LNCaP clone FGC (cell line): ENCODE data around the gene CACNA1C.

Experiments
- DNase-seq: peaks from one replicate; pipeline ENCODE4 v3.0.0-alpha.2; 2011; ENCODE audit warnings: low read depth
- H3K4me3 ChIP-seq: 2 replicates; pipeline ENCODE4 v1.5.1; 2011; ENCODE audit warnings: mild to moderate bottlenecking, low read depth, low read length, control low read depth
- CTCF ChIP-seq: IDR thresholded peaks from 2 replicates; pipeline ENCODE4 v1.5.1; 2012; ENCODE audit warnings: mild to moderate bottlenecking; ENCODE audit not compliant: control insufficient read depth, insufficient read depth; ENCODE audit errors: extremely low read depth

CACNA1C gene

GRCh38 chr12:2406903-2407302 is 354.1 kb downstream of the CACNA1C start:
- no peak for TF ChIP-seq CTCF
- DNase-seq: no peak
- H3K4me3 ChIP-seq: no peak overlapping the region

- H3K4me3 ChIP-seq: no peak overlapping the region
- DNase-seq: no peak
- TF ChIP-seq CTCF: no peak
Observed at GRCh38 chr12:2408262-2408661, 355.5 kb downstream of the CACNA1C start.

GRCh38 chr12:2409656-2410265 is 357.0 kb downstream of the CACNA1C start:
- no peak overlapping the region for H3K4me3 ChIP-seq
- DNase-seq: no peak
- TF ChIP-seq CTCF: no peak

- no peak for TF ChIP-seq CTCF
Observed at GRCh38 chr12:2410496-2410895, 357.7 kb downstream of the CACNA1C start.

GRCh38 chr12:2411011-2411410 is 358.2 kb downstream of the CACNA1C start:
- no peak for TF ChIP-seq CTCF
- no peak overlapping the region for H3K4me3 ChIP-seq
- no peak for DNase-seq

More at GRCh38 chr12:2410496-2410895, 357.7 kb downstream of the CACNA1C start:
- no peak overlapping the region for H3K4me3 ChIP-seq
- no peak for DNase-seq

GRCh38 chr12:2411616-2412304 is 359.0 kb downstream of the CACNA1C start:
- no peak for DNase-seq

More at GRCh38 chr12:2411616-2412304, 359.0 kb downstream of the CACNA1C start:
- TF ChIP-seq CTCF: no peak
- H3K4me3 ChIP-seq: no peak overlapping the region
